ENCODE results near the gene GAS2L1. TPM values are rescaled to one million over a fixed set of nuclear protein-coding genes. Genes with fewer than 3 reads are reported as not detected.

Gene GAS2L1
- polyA plus RNA-seq, 1 donor from 2014 or later = 0.77 TPM

DNA sequence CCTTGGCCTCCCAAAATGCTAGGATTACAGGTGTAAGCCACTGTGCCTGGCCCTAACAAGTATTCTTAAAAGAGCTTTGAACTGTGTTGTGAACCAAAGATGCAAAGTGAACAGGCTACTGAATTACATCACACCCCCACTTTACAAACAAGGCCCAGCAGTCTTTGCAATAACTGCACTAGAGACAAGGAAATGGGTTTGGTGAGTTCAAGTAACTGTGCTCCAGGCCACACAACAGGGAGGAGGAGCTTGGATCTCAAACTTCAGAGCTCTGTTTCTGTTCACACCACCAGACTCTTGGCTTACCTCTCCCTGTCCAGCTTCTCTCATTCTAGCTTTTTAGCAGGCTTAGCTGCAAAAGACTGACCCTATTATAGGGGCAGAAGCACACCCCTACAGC lies 39.5 kb downstream of the GAS2L1 start:
- Histone ChIP-seq H3K9ac (ENCODE audit: low read length) (no peak overlapping the region), H4K20me1 (ENCODE audit: insufficient read depth) (no peaks in the 10 kb centered on the region), H2AFZ (ENCODE audit: low read depth, low read length) (no peak overlapping the region), H3K9me2 (ENCODE audit: insufficient read depth, low read length) (no peaks in the 10 kb centered on the region), H3K36me3 (ENCODE audit: insufficient read depth, low read length) (peaks cover 9% of the 10 kb centered on the region), H3K79me2 (replicated peaks; ENCODE audit: insufficient read depth, low read length) (no peaks in the 10 kb centered on the region), H3K27ac (ENCODE audit: low read length) (no peak overlapping the region), H3K4me2 (ENCODE audit: low read length) (no peak overlapping the region), H3F3A (ENCODE audit: insufficient read depth, low read length, poor library complexity, severe bottlenecking) (no peaks in the 10 kb centered on the region), H3K4me3 (ENCODE audit: low read length) (no peak overlapping the region), H3K27me3 (ENCODE audit: insufficient read depth, low read depth, low read length) (no peaks in the 10 kb centered on the region), H3K9me3 (ENCODE audit: low read length) (no peaks in the 10 kb centered on the region)
- TF ChIP-seq EZH2 (IDR thresholded peaks at IDR 0.05; ENCODE audit: borderline replicate concordance, insufficient read depth, low read length, poor library complexity, severe bottlenecking) (no peak), EP300 (conservative IDR thresholded peaks at IDR 0.05; ENCODE audit: poor library complexity, severe bottlenecking) (no peak), TAF1 (IDR thresholded peaks at IDR 0.05; ENCODE audit: low read depth) (no peak), SMC3 (conservative IDR thresholded peaks at IDR 0.05; ENCODE audit: poor library complexity) (no peak), POLR2AphosphoS5 (IDR thresholded peaks at IDR 0.05) (no peak), RAD21 (conservative IDR thresholded peaks at IDR 0.05) (no peak), MXI1 (conservative IDR thresholded peaks at IDR 0.05; ENCODE audit: poor library complexity, severe bottlenecking) (no peak)
- TF ChIP-seq, protein P1, sequence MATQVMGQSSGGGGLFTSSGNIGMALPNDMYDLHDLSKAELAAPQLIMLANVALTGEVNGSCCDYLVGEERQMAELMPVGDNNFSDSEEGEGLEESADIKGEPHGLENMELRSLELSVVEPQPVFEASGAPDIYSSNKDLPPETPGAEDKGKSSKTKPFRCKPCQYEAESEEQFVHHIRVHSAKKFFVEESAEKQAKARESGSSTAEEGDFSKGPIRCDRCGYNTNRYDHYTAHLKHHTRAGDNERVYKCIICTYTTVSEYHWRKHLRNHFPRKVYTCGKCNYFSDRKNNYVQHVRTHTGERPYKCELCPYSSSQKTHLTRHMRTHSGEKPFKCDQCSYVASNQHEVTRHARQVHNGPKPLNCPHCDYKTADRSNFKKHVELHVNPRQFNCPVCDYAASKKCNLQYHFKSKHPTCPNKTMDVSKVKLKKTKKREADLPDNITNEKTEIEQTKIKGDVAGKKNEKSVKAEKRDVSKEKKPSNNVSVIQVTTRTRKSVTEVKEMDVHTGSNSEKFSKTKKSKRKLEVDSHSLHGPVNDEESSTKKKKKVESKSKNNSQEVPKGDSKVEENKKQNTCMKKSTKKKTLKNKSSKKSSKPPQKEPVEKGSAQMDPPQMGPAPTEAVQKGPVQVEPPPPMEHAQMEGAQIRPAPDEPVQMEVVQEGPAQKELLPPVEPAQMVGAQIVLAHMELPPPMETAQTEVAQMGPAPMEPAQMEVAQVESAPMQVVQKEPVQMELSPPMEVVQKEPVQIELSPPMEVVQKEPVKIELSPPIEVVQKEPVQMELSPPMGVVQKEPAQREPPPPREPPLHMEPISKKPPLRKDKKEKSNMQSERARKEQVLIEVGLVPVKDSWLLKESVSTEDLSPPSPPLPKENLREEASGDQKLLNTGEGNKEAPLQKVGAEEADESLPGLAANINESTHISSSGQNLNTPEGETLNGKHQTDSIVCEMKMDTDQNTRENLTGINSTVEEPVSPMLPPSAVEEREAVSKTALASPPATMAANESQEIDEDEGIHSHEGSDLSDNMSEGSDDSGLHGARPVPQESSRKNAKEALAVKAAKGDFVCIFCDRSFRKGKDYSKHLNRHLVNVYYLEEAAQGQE (IDR thresholded peaks at IDR 0.05; ENCODE audit: borderline replicate concordance) = no peak
- TF ChIP-seq, protein P2, sequence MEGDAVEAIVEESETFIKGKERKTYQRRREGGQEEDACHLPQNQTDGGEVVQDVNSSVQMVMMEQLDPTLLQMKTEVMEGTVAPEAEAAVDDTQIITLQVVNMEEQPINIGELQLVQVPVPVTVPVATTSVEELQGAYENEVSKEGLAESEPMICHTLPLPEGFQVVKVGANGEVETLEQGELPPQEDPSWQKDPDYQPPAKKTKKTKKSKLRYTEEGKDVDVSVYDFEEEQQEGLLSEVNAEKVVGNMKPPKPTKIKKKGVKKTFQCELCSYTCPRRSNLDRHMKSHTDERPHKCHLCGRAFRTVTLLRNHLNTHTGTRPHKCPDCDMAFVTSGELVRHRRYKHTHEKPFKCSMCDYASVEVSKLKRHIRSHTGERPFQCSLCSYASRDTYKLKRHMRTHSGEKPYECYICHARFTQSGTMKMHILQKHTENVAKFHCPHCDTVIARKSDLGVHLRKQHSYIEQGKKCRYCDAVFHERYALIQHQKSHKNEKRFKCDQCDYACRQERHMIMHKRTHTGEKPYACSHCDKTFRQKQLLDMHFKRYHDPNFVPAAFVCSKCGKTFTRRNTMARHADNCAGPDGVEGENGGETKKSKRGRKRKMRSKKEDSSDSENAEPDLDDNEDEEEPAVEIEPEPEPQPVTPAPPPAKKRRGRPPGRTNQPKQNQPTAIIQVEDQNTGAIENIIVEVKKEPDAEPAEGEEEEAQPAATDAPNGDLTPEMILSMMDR (IDR thresholded peaks at IDR 0.05; ENCODE audit: poor library complexity, severe bottlenecking) = no peak

DNA sequence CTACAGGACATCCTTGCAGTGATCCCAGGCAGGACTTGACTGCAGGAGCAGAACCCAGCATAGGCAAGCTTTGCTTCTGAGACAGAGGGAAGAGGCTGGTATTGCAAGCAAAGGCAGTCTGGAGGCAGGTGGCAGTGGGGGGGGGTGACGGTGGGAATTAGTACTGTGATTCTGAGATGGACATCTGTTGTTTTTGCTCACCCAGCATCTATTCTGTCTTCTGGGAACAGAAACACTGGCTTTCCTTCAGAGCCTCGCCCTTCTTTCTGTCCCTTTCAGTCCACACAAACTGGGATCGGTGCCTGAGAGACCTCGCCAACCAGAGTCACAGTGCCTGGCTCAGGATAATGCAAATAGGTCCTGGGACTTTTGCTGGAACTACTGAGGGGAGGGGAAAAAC lies 40.2 kb downstream of the GAS2L1 start:
- no peak overlapping the region for H3K27ac ChIP-seq (ENCODE audit: low read length)
- no peaks in the 10 kb centered on the region for H4K20me1 ChIP-seq (ENCODE audit: insufficient read depth)
- no peak overlapping the region for H3K4me3 ChIP-seq (ENCODE audit: low read length)
- no peaks in the 10 kb centered on the region for H3K79me2 ChIP-seq (replicated peaks; ENCODE audit: insufficient read depth, low read length)
- no peak overlapping the region for H3K9ac ChIP-seq (ENCODE audit: low read length)
- H3K9me3 ChIP-seq (ENCODE audit: low read length) = no peaks in the 10 kb centered on the region
- H3K4me2 ChIP-seq (ENCODE audit: low read length) = no peak overlapping the region
- H2AFZ ChIP-seq (ENCODE audit: low read depth, low read length) = no peak overlapping the region
- H3K27me3 ChIP-seq (ENCODE audit: insufficient read depth, low read depth, low read length) = no peaks in the 10 kb centered on the region
- H3K9me2 ChIP-seq (ENCODE audit: insufficient read depth, low read length) = no peaks in the 10 kb centered on the region
- TF ChIP-seq SMC3 (conservative IDR thresholded peaks at IDR 0.05; ENCODE audit: poor library complexity) (no peak), EZH2 (IDR thresholded peaks at IDR 0.05; ENCODE audit: borderline replicate concordance, insufficient read depth, low read length, poor library complexity, severe bottlenecking) (no peak), TAF1 (IDR thresholded peaks at IDR 0.05; ENCODE audit: low read depth) (no peak)
- TF ChIP-seq, protein P2 (IDR thresholded peaks at IDR 0.05; ENCODE audit: poor library complexity, severe bottlenecking) = no peak
- H3F3A ChIP-seq (ENCODE audit: insufficient read depth, low read length, poor library complexity, severe bottlenecking) = no peaks in the 10 kb centered on the region
- H3K36me3 ChIP-seq (ENCODE audit: insufficient read depth, low read length) = peaks cover 9% of the 10 kb centered on the region
